ENCODE data around the gene TANC1.

- TF ChIP-seq CTCF (IDR thresholded peaks at IDR 0.05; ENCODE audit: borderline replicate concordance, extremely low read depth, low read length, poor library complexity, severe bottlenecking), result no peak
- no peak for TF ChIP-seq EZH2 (IDR thresholded peaks at IDR 0.05; ENCODE audit: borderline replicate concordance, low read depth, low read length, severe bottlenecking)
Measured at GRCh38 chr2:159218389-159218788, 249.9 kb downstream of the TANC1 start.

Measured in DND-41 (cell line).